HG02885 (cell line): ENCODE data around the gene TNFAIP1.

ENCODE experiments used
- ATAC-seq: cut with Tn5 transposase; IDR thresholded peaks from one replicate; pipeline ENCODE4 v1.9.1; 2021; ENCODE audit warnings: mild to moderate bottlenecking; ENCODE audit not compliant: unreplicated experiment, poor library complexity

The TNFAIP1 gene

GRCh38 chr17:28344011-28344410 is 8.4 kb downstream of the TNFAIP1 start:
- no peak for ATAC-seq

- no peak for ATAC-seq
These were observed 8.9 kb downstream of the TNFAIP1 start for GRCh38 chr17:28344435-28344901.

GRCh38 chr17:28345419-28346198 is 10.0 kb downstream of the TNFAIP1 start:
- ATAC-seq = no peak

GRCh38 chr17:28346199-28346580 is 10.6 kb downstream of the TNFAIP1 start:
- ATAC-seq = no peak

- ATAC-seq = no peak
These were observed 11.2 kb downstream of the TNFAIP1 start for GRCh38 chr17:28346746-28347246.

- no peak for ATAC-seq
These were observed 11.8 kb downstream of the TNFAIP1 start for GRCh38 chr17:28347261-28347891.

GRCh38 chr17:28348979-28349378 is 13.4 kb downstream of the TNFAIP1 start:
- no peak for ATAC-seq

GRCh38 chr17:28350271-28350670 is 14.7 kb downstream of the TNFAIP1 start:
- no peak for ATAC-seq

- ATAC-seq = peak; percentile 97
These were observed 21.7 kb downstream of the TNFAIP1 start, which contains the start of gene POLDIP2 for GRCh38 chr17:28357061-28357900. POLDIP2 (minus strand) TSS chr17:28357527; CDS start chr17:28357448, 79 bp downstream.

GRCh38 chr17:28357901-28358197 is 22.3 kb downstream of the TNFAIP1 start:
- ATAC-seq = no peak

- ATAC-seq = no peak
These were observed 27.6 kb downstream of the TNFAIP1 start for GRCh38 chr17:28363186-28363585.

- ATAC-seq = no peak
These were observed 28.5 kb downstream of the TNFAIP1 start for GRCh38 chr17:28363776-28364650.

- ATAC-seq = no peak
These were observed 29.3 kb downstream of the TNFAIP1 start, which contains the start of gene SEBOX for GRCh38 chr17:28364665-28365363. SEBOX (minus strand) TSS chr17:28365199; CDS start chr17:28365151, 48 bp downstream.

GRCh38 chr17:28365487-28365886 is 29.9 kb downstream of the TNFAIP1 start:
- ATAC-seq = no peak

GRCh38 chr17:28366605-28367004 is 31.0 kb downstream of the TNFAIP1 start:
- no peak for ATAC-seq

- ATAC-seq = no peak
These were observed 32.2 kb downstream of the TNFAIP1 start for GRCh38 chr17:28367641-28368305.

GRCh38 chr17:28368306-28368831 is 32.8 kb downstream of the TNFAIP1 start:
- ATAC-seq = no peak

- ATAC-seq = no peak
These were observed 33.5 kb downstream of the TNFAIP1 start for GRCh38 chr17:28368915-28369683.
